HL-60 (cell line): Measurements from ENCODE around the gene SIDT2.

Experiments
- CTCF ChIP-seq: IDR thresholded peaks from one replicate; pipeline ENCODE4 v1.5.1; 2011; ENCODE audit warnings: low read length, control low read depth, inconsistent platforms; ENCODE audit not compliant: insufficient read depth
- POLR2AphosphoS5 ChIP-seq: IDR thresholded peaks from 2 replicates; pipeline ENCODE4 v1.6.1; 2012; ENCODE audit warnings: low read depth
- REST ChIP-seq: IDR thresholded peaks from 2 replicates; pipeline ENCODE4 v1.6.1; 2012; ENCODE audit warnings: low read depth; ENCODE audit not compliant: insufficient replicate concordance

- TF ChIP-seq CTCF (no peak), POLR2AphosphoS5 (no peak), REST (no peak)
These were observed 8.3 kb upstream of the SIDT2 start for GRCh38 chr11:117170210-117170609.
